Osteoblast (primary cell): Measurements from ENCODE around the gene PLEKHG4B. TPM values are rescaled to one million over a fixed set of nuclear protein-coding genes. Genes with fewer than 3 reads are reported as not detected.

ENCODE experiments used
- DNase-seq: peaks from one replicate; pipeline ENCODE4 v3.0.0; 2011; ENCODE audit warnings: low spot score, mixed read lengths; ENCODE audit not compliant: insufficient read length; ENCODE audit errors: missing footprints
- H2AFZ ChIP-seq: 2 replicates; pipeline ENCODE4 v1.6.0; 2011; ENCODE audit warnings: mild to moderate bottlenecking, low read length
- H3K27ac ChIP-seq: 2 replicates; pipeline ENCODE4 v1.5.1; 2011; ENCODE audit warnings: mild to moderate bottlenecking, low read depth, low read length, moderate library complexity
- H3K27me3 ChIP-seq: 2 replicates; pipeline ENCODE4 v1.6.0; 2012; ENCODE audit warnings: mild to moderate bottlenecking, control low read depth, inconsistent platforms, low read length, moderate library complexity; ENCODE audit not compliant: insufficient read depth
- H3K36me3 ChIP-seq: 2 replicates; pipeline ENCODE4 v1.5.1; 2011; ENCODE audit warnings: mild to moderate bottlenecking, low read length, control low read depth, moderate library complexity; ENCODE audit not compliant: insufficient read depth
- H3K4me1 ChIP-seq: 2 replicates; pipeline ENCODE4 v1.5.1; 2011; ENCODE audit warnings: mild to moderate bottlenecking, low read length, control low read depth, moderate library complexity; ENCODE audit not compliant: insufficient read depth
- H3K4me2 ChIP-seq: 2 replicates; pipeline ENCODE4 v1.6.0; 2011; ENCODE audit warnings: mild to moderate bottlenecking, low read length; ENCODE audit not compliant: insufficient read depth
- H3K4me3 ChIP-seq: fragments of 200-600 bp; sonication (generic); 3 replicates; pipeline ENCODE4 v1.5.1; 2012; ENCODE audit warnings: mild to moderate bottlenecking, low read length, inconsistent platforms; ENCODE audit not compliant: insufficient read depth
- H3K79me2 ChIP-seq: 2 replicates; pipeline ENCODE4 v1.6.0; 2012; ENCODE audit warnings: mild to moderate bottlenecking, low read length, control low read depth, inconsistent platforms; ENCODE audit not compliant: insufficient read depth
- H3K9me3 ChIP-seq: 2 replicates; pipeline ENCODE4 v1.5.1; 2011; ENCODE audit warnings: low read depth, low read length, control low read depth
- H4K20me1 ChIP-seq: 2 replicates; pipeline ENCODE4 v1.6.0; 2012; ENCODE audit warnings: mild to moderate bottlenecking, low read length, control low read depth; ENCODE audit not compliant: insufficient read depth
- total RNA-seq: library from RNA; depleted of rRNA; stranded (reverse); fragments of >200 nt; gene quantifications from 2 replicates; pipeline ENCODE4 v1.2.3, GENCODE V29; 2012
- TF ChIP-seq, protein P1 (sequence below): IDR thresholded peaks from 2 replicates; pipeline ENCODE4 v1.5.1; 2011; ENCODE audit warnings: mild to moderate bottlenecking, low read depth, low read length, moderate library complexity; ENCODE audit errors: extremely low read depth

The PLEKHG4B gene
- total RNA-seq, 1 donor: 0.36 TPM

DNA sequence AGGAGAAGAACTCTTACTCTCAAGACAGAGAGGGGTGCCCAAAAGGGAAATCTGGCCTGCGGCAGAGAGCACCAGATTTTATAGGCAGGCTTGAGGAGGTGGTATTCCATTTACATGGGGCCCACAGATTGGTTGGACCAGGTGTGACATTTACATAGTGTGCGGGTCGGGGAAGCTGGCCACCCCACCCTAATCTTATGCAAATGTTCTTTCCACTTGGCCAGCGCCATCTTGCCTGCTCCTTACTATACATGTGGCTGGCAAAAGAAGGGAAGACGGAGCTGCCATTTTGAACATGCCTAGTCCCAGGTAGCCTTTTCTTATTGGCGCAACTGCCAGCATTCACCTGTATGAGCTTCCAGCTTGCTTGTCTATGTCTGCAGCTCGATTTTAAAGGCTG is 34.8 kb downstream of the PLEKHG4B start:
- TF ChIP-seq, protein P1, sequence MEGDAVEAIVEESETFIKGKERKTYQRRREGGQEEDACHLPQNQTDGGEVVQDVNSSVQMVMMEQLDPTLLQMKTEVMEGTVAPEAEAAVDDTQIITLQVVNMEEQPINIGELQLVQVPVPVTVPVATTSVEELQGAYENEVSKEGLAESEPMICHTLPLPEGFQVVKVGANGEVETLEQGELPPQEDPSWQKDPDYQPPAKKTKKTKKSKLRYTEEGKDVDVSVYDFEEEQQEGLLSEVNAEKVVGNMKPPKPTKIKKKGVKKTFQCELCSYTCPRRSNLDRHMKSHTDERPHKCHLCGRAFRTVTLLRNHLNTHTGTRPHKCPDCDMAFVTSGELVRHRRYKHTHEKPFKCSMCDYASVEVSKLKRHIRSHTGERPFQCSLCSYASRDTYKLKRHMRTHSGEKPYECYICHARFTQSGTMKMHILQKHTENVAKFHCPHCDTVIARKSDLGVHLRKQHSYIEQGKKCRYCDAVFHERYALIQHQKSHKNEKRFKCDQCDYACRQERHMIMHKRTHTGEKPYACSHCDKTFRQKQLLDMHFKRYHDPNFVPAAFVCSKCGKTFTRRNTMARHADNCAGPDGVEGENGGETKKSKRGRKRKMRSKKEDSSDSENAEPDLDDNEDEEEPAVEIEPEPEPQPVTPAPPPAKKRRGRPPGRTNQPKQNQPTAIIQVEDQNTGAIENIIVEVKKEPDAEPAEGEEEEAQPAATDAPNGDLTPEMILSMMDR: no peak
- no peak overlapping the region for H3K4me3 ChIP-seq

GRCh38 chr5:127886-128285 is 35.9 kb downstream of the PLEKHG4B start:
- Histone ChIP-seq H4K20me1 (no peaks in the 10 kb centered on the region), H3K4me1 (peaks cover 12% of the 10 kb centered on the region), H3K27ac (no peak overlapping the region), H3K79me2 (no peaks in the 10 kb centered on the region), H3K9me3 (peaks cover 2% of the 10 kb centered on the region), H3K4me3 (no peak overlapping the region), H3K4me2 (no peak overlapping the region), H3K27me3 (peaks cover 21% of the 10 kb centered on the region), H2AFZ (no peak overlapping the region), H3K36me3 (no peaks in the 10 kb centered on the region)
- TF ChIP-seq, protein P1: no peak
- no peak for DNase-seq

More for the DNA sequence above, 34.8 kb downstream of the PLEKHG4B start:
- Histone ChIP-seq H3K36me3 (no peaks in the 10 kb centered on the region), H3K4me2 (no peak overlapping the region), H3K79me2 (no peaks in the 10 kb centered on the region), H4K20me1 (no peaks in the 10 kb centered on the region), H3K27ac (no peak overlapping the region), H3K9me3 (peaks cover 2% of the 10 kb centered on the region), H3K4me1 (peaks cover 12% of the 10 kb centered on the region), H2AFZ (no peak overlapping the region), H3K27me3 (peaks cover 17% of the 10 kb centered on the region)
- no peak for DNase-seq

GRCh38 chr5:128446-128845 is 36.5 kb downstream of the PLEKHG4B start:
- H3K9me3 ChIP-seq: peaks cover 2% of the 10 kb centered on the region
- no peak overlapping the region for H2AFZ ChIP-seq
- H3K4me1 ChIP-seq: peaks cover 12% of the 10 kb centered on the region
- no peak overlapping the region for H3K27ac ChIP-seq
- H3K4me2 ChIP-seq: no peak overlapping the region
- DNase-seq: no peak
- TF ChIP-seq, protein P1: no peak
- no peaks in the 10 kb centered on the region for H3K79me2 ChIP-seq
- no peaks in the 10 kb centered on the region for H4K20me1 ChIP-seq
- H3K4me3 ChIP-seq: no peak overlapping the region
- H3K27me3 ChIP-seq: peaks cover 21% of the 10 kb centered on the region
- no peaks in the 10 kb centered on the region for H3K36me3 ChIP-seq

- H3K4me1 ChIP-seq: peaks cover 12% of the 10 kb centered on the region
These were observed 37.2 kb downstream of the PLEKHG4B start for GRCh38 chr5:129148-129547.

More at GRCh38 chr5:129148-129547, 37.2 kb downstream of the PLEKHG4B start:
- H3K4me3 ChIP-seq: no peak overlapping the region
- no peak overlapping the region for H3K27ac ChIP-seq
- no peaks in the 10 kb centered on the region for H4K20me1 ChIP-seq
- no peaks in the 10 kb centered on the region for H3K36me3 ChIP-seq
- H3K4me2 ChIP-seq: no peak overlapping the region
- H3K79me2 ChIP-seq: no peaks in the 10 kb centered on the region
- no peak for DNase-seq
- peaks cover 15% of the 10 kb centered on the region for H3K27me3 ChIP-seq
- H2AFZ ChIP-seq: no peak overlapping the region
- TF ChIP-seq, protein P1: no peak
- peaks cover under 1% of the 10 kb centered on the region for H3K9me3 ChIP-seq
